HepG2 (cell line): ENCODE results near the gene TGIF1. TPM values are rescaled to one million over a fixed set of nuclear protein-coding genes. Genes with fewer than 3 reads are reported as not detected.

Source experiments
- ATAC-seq: fragments of 200-7000 bp; cut with Tn5 transposase; 3 replicates; pipeline ENCODE4 v1.9.1; 2020; ENCODE audit warnings: mild to moderate bottlenecking, moderate library complexity
- BruUV-seq: library from RNA; stranded (reverse); fragments of 400-500 nt; replicated peaks from 2 replicates; lab custom pipeline; 2021; lab: Mats Ljungman, UMichigan
- CTCF ChIA-PET: fragments of 300-600 bp; formaldehyde crosslinking; extraction: SDS; loops from one replicate; lab custom pipeline; 2021; ENCODE audit warnings: low total read pairs, inconsistent platforms, low intra/inter-chr PET ratio; lab: Yijun Ruan, JAX
- POLR2A ChIA-PET: fragments of 350-600 bp; sonication (Branson Sonifier 250); formaldehyde crosslinking; loops from one replicate; lab custom pipeline; 2020; ENCODE audit warnings: antibody characterized with exemption, inconsistent platforms; lab: Yijun Ruan, JAX
- DNase-seq: peaks from one replicate; pipeline ENCODE4 v3.0.0-alpha.2; 2015; ENCODE audit warnings: low spot score
- FAIRE-seq: peaks from 3 replicates; lab custom pipeline; 2011; peaks lifted over from hg19 to GRCh38; lab: Jason Lieb, UNC
- H2AFZ ChIP-seq: one replicate; pipeline ENCODE4 v1.6.1; 2011; ENCODE audit warnings: low read length, inconsistent platforms
- H3K27ac ChIP-seq: fragments of 300-600 bp; 3 replicates; pipeline ENCODE4 v1.8.0; 2011; ENCODE audit warnings: mixed run types, mild to moderate bottlenecking, mixed read lengths, low read length, inconsistent platforms; ENCODE audit not compliant: insufficient read depth; ENCODE audit errors: extremely low read length
- H3K27me3 ChIP-seq, 2 experiments: fragments of 200-600 bp in 1 of 2; 2 replicates in 1 of 2; 3 replicates in 1 of 2; pipeline versions ENCODE4 v1.6.0 to v1.8.0; 2011; ENCODE audit warnings: low read length in 2 of 2, mild to moderate bottlenecking in 2 of 2, moderate library complexity in 2 of 2, inconsistent platforms in 1 of 2; ENCODE audit not compliant: insufficient read depth in 2 of 2, control insufficient read depth in 1 of 2
- H3K36me3 ChIP-seq, 2 experiments: fragments of 200-600 bp in 1 of 2; replicated peaks in 1 of 2; 2 replicates in 1 of 2; 3 replicates in 1 of 2; pipeline versions ENCODE4 v1.5.1 to v1.8.0; 2011; ENCODE audit warnings: low read length in 2 of 2, inconsistent platforms in 1 of 2; ENCODE audit not compliant: insufficient read depth in 2 of 2, control insufficient read depth in 1 of 2
- H3K4me1 ChIP-seq: 2 replicates; pipeline ENCODE4 v1.5.1; 2012; ENCODE audit warnings: low read length, inconsistent platforms; ENCODE audit not compliant: insufficient read depth
- H3K4me2 ChIP-seq: 2 replicates; pipeline ENCODE4 v1.6.0; 2011; ENCODE audit warnings: low read depth, low read length, inconsistent platforms
- H3K4me3 ChIP-seq, 3 experiments: fragments of 200-600 bp in 1 of 3; sonication (generic), shearing (Covaris generic) in 1 of 3; replicated peaks in 1 of 3; 2 replicates each; pipeline ENCODE4 v1.5.1; 2011 to 2016; ENCODE audit warnings: low read length in 3 of 3, inconsistent platforms in 2 of 3, low read depth in 2 of 3, mild to moderate bottlenecking in 2 of 3, control low read depth in 1 of 3, mixed read lengths in 1 of 3; ENCODE audit not compliant: insufficient read depth in 1 of 3
- H3K79me2 ChIP-seq: one replicate; pipeline ENCODE4 v1.6.1; 2011; ENCODE audit warnings: low read length, inconsistent platforms; ENCODE audit not compliant: insufficient read depth
- H3K9ac ChIP-seq: 2 replicates; pipeline ENCODE4 v1.6.0; 2011; ENCODE audit warnings: mild to moderate bottlenecking, low read depth, low read length, inconsistent platforms; ENCODE audit not compliant: insufficient read depth
- H3K9me3 ChIP-seq: 2 replicates; pipeline ENCODE4 v1.5.1; 2012; ENCODE audit warnings: mild to moderate bottlenecking, low read length
- H4K20me1 ChIP-seq: 2 replicates; pipeline ENCODE4 v1.6.0; 2011; ENCODE audit warnings: inconsistent platforms, mild to moderate bottlenecking, low read length, moderate library complexity; ENCODE audit not compliant: insufficient read depth
- CREB1 ChIP-seq, 2 experiments: fragments of 450-650 bp in 1 of 2; IDR thresholded peaks; 2 replicates each; pipeline ENCODE4 v1.6.1; 2016 to 2017; ENCODE audit warnings: control low read depth in 1 of 2, mild to moderate bottlenecking in 1 of 2, missing compliant biosample characterization in 1 of 2, missing genetic modification characterization in 1 of 2
- GABPB1 ChIP-seq: IDR thresholded peaks from 2 replicates; pipeline ENCODE4 v1.6.1; 2016; ENCODE audit warnings: mild to moderate bottlenecking, missing genetic modification reagents, moderate library complexity, missing compliant biosample characterization
- HNRNPLL ChIP-seq: fragments of 200-400 bp; formaldehyde crosslinking; IDR thresholded peaks from 2 replicates; pipeline ENCODE4 v1.6.1; 2017; ENCODE audit warnings: mild to moderate bottlenecking, low read depth, low read length; ENCODE audit not compliant: poor library complexity, severe bottlenecking
- LCORL ChIP-seq, 2 experiments: fragments of 450-650 bp in 1 of 2; sonication (generic) in 1 of 2; formaldehyde crosslinking in 1 of 2; IDR thresholded peaks; 2 replicates each; pipeline versions ENCODE4 v1.5.0 to v1.6.1; 2017 to 2020; ENCODE audit warnings: antibody characterized with exemption in 1 of 2, missing genetic modification reagents in 1 of 2
- SAP130 ChIP-seq: IDR thresholded peaks from 2 replicates; pipeline ENCODE4 v1.6.1; 2016; ENCODE audit warnings: low read depth
- THAP11 ChIP-seq: IDR thresholded peaks from 2 replicates; pipeline ENCODE4 v1.6.1; 2016; ENCODE audit warnings: missing biosample characterization, missing genetic modification reagents
- ZNF547 ChIP-seq: sonication (generic); formaldehyde crosslinking; IDR thresholded peaks from 2 replicates; pipeline ENCODE4 v1.5.1; 2020; ENCODE audit warnings: mild to moderate bottlenecking, missing genetic modification reagents
- WGBS: methylation state at CpG from one replicate; pipeline ENCODE4 v1.1.6; 2017; ENCODE audit warnings: low lambda C conversion rate; 5-methylcytosine and 5-hydroxymethylcytosine counted together
- in situ Hi-C: cut with HindIII; loops from 2 replicates; pipeline ENCODE4 v1.10.0; 2017; ENCODE audit warnings: low pct_unique_long_range_greater_than_20kb; ENCODE audit not compliant: extremely low pct_ligation_motif_present
- intact Hi-C: fragments of 100-400 bp; cut with micrococcal nuclease; formaldehyde crosslinking; loops from one replicate; pipeline ENCODE4 v1.10.0; 2022; ENCODE audit not compliant: unreplicated experiment
- polyA plus RNA-seq, 8 experiments: library from polyadenylated mRNA; depleted of rRNA in 3 of 8; stranded (reverse) in 7 of 8; unstranded in 1 of 8; fragments of >200 nt; fragmentation: Illumina TruSeq in 4 of 8; extraction: Trizol in 4 of 8; gene quantifications; 2 replicates each; pipeline versions ENCODE4 v1.2.1 to v1.2.3, GENCODE V29; 2011 to 2016; ENCODE audit warnings: low read depth in 4 of 8, missing spikeins in 1 of 8, mixed read lengths in 1 of 8; ENCODE audit not compliant: insufficient read depth in 1 of 8
- total RNA-seq, 5 experiments: library from RNA; depleted of rRNA; stranded (reverse); fragments of >200 nt; fragmentation: Illumina TruSeq; extraction: Trizol; gene quantifications; 2 replicates each; pipeline ENCODE4 v1.2.3, GENCODE V29; 2016; ENCODE audit warnings: low read depth in 1 of 5
- TF ChIP-seq, protein P1 (sequence below): sonication (generic); formaldehyde crosslinking; IDR thresholded peaks from 2 replicates; pipeline ENCODE4 v1.4.0; 2020; ENCODE audit warnings: mild to moderate bottlenecking, missing genetic modification reagents
- TF ChIP-seq, protein P2 (sequence below): conservative IDR thresholded peaks from 2 replicates; pipeline ENCODE4 v1.6.1; 2018; ENCODE audit warnings: missing genetic modification reagents
- TF ChIP-seq, protein P3 (sequence below): IDR thresholded peaks from 2 replicates; pipeline ENCODE4 v1.6.1; 2012; ENCODE audit warnings: low read depth, low read length, improper control_type of control experiment

TGIF1 gene
- total and polyA plus RNA-seq, 2 of the 13 experiments (the other 11 are each of a cell fraction or from before 2014, with no cell fraction given) = 50.0 to 76.1 TPM

DNA sequence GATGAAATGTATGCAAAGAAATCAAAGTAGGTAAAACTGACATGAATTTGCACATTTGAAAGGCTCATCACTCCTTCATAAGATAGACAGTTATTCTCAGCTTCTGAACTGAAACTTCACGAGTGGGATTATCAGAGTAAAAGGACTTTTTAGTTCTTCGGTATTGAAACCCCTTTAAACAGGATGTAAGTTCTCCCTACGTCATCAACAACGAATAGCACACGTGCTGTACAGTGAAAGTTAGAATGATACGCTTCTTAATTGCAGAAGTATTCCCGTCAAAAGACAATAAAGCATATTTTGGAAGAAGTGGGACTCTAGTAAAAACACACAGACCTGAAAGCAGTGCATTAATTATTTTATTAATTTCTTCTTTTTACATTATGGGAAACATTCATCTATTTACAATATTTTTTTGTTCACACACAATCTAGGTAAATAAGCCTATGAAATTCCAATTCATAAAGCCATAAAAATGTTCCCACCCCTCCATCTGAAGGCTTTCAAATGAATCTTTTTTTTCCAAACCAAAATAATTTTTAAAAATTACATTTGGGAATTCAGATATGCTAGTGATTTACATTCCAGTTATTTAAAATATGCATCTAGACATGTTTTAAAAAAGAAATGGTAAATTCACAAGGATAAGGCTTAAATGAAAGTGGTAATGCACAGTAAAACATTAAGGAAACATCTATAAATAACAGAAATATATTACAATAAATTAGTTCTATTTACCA is 45.9 kb downstream of the TGIF1 start:
- DNase-seq = no peak
- POLR2A ChIA-PET = no interaction called here
- WGBS = 40% methylated on average over 7 of the region's 7 CpGs

DNA sequence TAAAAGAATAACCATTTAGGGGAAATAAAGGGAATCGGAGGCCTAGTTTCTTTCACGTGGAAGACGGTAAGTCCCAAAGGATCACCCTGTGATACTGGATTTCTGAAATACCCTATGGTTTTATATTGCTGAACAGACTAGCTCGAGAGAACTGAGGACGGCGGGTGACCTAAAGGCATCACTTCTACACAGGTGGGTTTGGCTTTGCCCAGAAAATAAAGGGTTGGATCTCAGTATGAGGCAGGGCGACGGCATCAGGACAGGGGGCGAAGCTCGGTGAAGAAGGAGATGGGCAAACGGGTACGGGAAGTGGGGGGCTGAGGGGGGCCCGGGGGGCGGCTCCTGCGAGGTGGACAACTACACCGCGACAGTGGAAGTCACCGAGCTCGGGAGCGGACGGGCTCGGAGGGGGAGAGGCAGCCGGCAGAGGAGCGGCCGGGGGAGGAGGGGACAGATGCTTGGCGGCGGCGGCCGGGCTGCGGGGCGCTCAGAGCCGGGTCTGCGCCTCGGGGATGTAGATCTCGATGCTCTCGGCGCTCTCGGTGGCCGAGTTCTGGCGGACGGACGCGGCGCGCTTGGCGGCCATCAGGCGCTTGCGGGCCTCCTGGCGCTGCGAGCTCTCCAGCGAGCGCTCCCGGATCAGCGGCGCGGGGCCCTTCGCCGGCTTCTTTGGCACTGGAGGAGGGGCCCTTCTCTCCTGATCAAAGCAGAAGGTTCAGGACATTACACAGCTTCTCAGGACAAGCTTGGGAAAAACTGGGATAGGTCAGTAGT is 48.9 kb downstream of the TGIF1 start:
- ATAC-seq (peak; percentile 88), DNase-seq (no peak), FAIRE-seq (no peak)
- Histone ChIP-seq H3K4me3 (peak overlapping the region; percentile 26 to 50 (median 30); a peak in 3 of 6 replicates), H3K9me3 (no peaks in the 10 kb centered on the region), H3K79me2 (no peaks in the 10 kb centered on the region), H3K9ac (no peak overlapping the region), H4K20me1 (no peaks in the 10 kb centered on the region), H3K36me3 (no peaks in the 10 kb centered on the region), H3K4me2 (peak overlapping the region; percentile 55), H3K27me3 (peaks cover 0 to 45% of the 10 kb centered on the region in 2 experiments; a peak in 4 of 5 replicates), H3K27ac (no peak overlapping the region), H3K4me1 (peaks cover 17% of the 10 kb centered on the region), H2AFZ (no peak overlapping the region)
- ChIA-PET CTCF (no interaction called here), POLR2A (interaction anchor here (1.3 kb wide), 1 partner anchor 167 kb away, joined by 3 read pairs; no protein-coding TSS in a partner anchor)
- no TSS peak for BruUV-seq
- WGBS = 28% methylated on average over 29 of the region's 58 CpGs
- intact Hi-C loops = no loop called here
- in situ Hi-C loops = loop anchor here (25.0 kb wide), 1 partner anchor 112 kb away; no protein-coding TSS in a partner anchor
- TF ChIP-seq ZNF547 (CRISPR knock-in tag) (no peak), GABPB1 (peak; percentile 14; the same call in 1 of the 2 replicates), THAP11 (CRISPR knock-in tag) (no peak), HNRNPLL (peak; percentile 43), SAP130 (CRISPR knock-in tag) (no peak)
- TF ChIP-seq, protein P1, sequence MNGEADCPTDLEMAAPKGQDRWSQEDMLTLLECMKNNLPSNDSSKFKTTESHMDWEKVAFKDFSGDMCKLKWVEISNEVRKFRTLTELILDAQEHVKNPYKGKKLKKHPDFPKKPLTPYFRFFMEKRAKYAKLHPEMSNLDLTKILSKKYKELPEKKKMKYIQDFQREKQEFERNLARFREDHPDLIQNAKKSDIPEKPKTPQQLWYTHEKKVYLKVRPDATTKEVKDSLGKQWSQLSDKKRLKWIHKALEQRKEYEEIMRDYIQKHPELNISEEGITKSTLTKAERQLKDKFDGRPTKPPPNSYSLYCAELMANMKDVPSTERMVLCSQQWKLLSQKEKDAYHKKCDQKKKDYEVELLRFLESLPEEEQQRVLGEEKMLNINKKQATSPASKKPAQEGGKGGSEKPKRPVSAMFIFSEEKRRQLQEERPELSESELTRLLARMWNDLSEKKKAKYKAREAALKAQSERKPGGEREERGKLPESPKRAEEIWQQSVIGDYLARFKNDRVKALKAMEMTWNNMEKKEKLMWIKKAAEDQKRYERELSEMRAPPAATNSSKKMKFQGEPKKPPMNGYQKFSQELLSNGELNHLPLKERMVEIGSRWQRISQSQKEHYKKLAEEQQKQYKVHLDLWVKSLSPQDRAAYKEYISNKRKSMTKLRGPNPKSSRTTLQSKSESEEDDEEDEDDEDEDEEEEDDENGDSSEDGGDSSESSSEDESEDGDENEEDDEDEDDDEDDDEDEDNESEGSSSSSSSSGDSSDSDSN (CRISPR knock-in tag) = peak; percentile 70; the same call in 1 of the 2 replicates
- TF ChIP-seq, protein P2, sequence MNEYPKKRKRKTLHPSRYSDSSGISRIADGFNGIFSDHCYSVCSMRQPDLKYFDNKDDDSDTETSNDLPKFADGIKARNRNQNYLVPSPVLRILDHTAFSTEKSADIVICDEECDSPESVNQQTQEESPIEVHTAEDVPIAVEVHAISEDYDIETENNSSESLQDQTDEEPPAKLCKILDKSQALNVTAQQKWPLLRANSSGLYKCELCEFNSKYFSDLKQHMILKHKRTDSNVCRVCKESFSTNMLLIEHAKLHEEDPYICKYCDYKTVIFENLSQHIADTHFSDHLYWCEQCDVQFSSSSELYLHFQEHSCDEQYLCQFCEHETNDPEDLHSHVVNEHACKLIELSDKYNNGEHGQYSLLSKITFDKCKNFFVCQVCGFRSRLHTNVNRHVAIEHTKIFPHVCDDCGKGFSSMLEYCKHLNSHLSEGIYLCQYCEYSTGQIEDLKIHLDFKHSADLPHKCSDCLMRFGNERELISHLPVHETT (CRISPR knock-in tag) = no peak
- TF ChIP-seq, protein P3, sequence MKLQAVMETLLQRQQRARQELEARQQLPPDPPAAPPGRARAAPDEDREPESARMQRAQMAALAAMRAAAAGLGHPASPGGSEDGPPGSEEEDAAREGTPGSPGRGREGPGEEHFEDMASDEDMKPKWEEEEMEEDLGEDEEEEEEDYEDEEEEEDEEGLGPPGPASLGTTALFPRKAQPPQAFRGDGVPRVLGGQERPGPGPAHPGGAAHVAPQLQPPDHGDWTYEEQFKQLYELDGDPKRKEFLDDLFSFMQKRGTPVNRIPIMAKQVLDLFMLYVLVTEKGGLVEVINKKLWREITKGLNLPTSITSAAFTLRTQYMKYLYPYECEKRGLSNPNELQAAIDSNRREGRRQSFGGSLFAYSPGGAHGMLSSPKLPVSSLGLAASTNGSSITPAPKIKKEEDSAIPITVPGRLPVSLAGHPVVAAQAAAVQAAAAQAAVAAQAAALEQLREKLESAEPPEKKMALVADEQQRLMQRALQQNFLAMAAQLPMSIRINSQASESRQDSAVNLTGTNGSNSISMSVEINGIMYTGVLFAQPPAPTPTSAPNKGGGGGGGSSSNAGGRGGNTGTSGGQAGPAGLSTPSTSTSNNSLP = no peak

More for the DNA sequence above, 45.9 kb downstream of the TGIF1 start:
- intact Hi-C loops = no loop called here
- no peaks in the 10 kb centered on the region for H4K20me1 ChIP-seq
- H3K79me2 ChIP-seq = no peaks in the 10 kb centered on the region
- H3K36me3 ChIP-seq = no peaks in the 10 kb centered on the region
- peaks cover 0 to 41% of the 10 kb centered on the region in 2 experiments; a peak in 4 of 5 replicates for H3K27me3 ChIP-seq
- H3K9me3 ChIP-seq = no peaks in the 10 kb centered on the region
- ATAC-seq = no peak
- no peak overlapping the region for H2AFZ ChIP-seq
- CTCF ChIA-PET = no interaction called here
- no peak for FAIRE-seq
- H3K4me3 ChIP-seq = no peak overlapping the region
- no peak overlapping the region for H3K9ac ChIP-seq
- no TSS peak for BruUV-seq
- H3K27ac ChIP-seq = no peak overlapping the region
- no peak overlapping the region for H3K4me2 ChIP-seq
- peaks cover 24% of the 10 kb centered on the region for H3K4me1 ChIP-seq
- in situ Hi-C loops = loop anchor here (25.0 kb wide), 1 partner anchor 109 kb away; no protein-coding TSS in a partner anchor
- TF ChIP-seq LCORL (IDR thresholded peaks at IDR 0.05) = no peak
- no peak for TF ChIP-seq LCORL (CRISPR knock-in tag; IDR thresholded peaks at IDR 0.05)
- peak; percentile 59 for TF ChIP-seq CREB1 (IDR thresholded peaks at IDR 0.05)
- TF ChIP-seq CREB1 (CRISPR knock-in tag; IDR thresholded peaks at IDR 0.05) = no peak
